SH-SY5Y (cell line): ENCODE results near the gene OST4.

Source experiments
- GATA2 ChIP-seq: IDR thresholded peaks from 2 replicates; pipeline ENCODE4 v1.6.1; 2011; ENCODE audit warnings: mild to moderate bottlenecking, low read depth, low read length
- GATA3 ChIP-seq: IDR thresholded peaks from 2 replicates; pipeline ENCODE4 v1.6.1; 2011; ENCODE audit warnings: low read depth, mild to moderate bottlenecking, low read length, moderate library complexity

DNA sequence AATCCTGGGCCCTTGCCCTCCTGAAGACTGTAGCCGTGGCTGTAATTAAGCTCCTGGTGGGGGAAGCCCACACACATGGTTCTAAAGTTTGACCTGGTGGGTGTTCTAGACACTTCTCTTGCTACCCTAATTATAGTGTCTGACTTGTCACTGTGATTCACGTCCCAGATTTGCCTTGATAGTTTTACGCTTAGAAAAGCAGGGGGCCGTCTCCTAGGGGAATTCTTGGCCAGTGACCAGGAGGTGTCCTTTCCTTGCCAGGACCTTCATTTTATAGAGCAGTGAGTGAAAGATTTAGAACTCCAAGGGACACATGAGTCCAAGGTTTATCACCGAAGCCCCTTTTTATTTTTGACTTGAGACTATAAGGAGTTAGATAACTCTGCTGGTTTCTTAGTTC lies 29.7 kb downstream of the OST4 start:
- no peak for TF ChIP-seq GATA2
- no peak for TF ChIP-seq GATA3
